HUDEP-2 (cell line): ENCODE results near the gene TMEM271.
"Not testable (repeated sequence)": the region's sequence is repeated elsewhere in the genome, so short reads cannot be mapped to it uniquely, and the experiment has no call there.

Source experiments
- DNase-seq, 76 experiments: peaks; one replicate each; lab custom pipeline; 2025; ENCODE audit not compliant: unreplicated experiment in 76 of 76; lab: John Stamatoyannopoulos, UW

Gene TMEM271

DNA sequence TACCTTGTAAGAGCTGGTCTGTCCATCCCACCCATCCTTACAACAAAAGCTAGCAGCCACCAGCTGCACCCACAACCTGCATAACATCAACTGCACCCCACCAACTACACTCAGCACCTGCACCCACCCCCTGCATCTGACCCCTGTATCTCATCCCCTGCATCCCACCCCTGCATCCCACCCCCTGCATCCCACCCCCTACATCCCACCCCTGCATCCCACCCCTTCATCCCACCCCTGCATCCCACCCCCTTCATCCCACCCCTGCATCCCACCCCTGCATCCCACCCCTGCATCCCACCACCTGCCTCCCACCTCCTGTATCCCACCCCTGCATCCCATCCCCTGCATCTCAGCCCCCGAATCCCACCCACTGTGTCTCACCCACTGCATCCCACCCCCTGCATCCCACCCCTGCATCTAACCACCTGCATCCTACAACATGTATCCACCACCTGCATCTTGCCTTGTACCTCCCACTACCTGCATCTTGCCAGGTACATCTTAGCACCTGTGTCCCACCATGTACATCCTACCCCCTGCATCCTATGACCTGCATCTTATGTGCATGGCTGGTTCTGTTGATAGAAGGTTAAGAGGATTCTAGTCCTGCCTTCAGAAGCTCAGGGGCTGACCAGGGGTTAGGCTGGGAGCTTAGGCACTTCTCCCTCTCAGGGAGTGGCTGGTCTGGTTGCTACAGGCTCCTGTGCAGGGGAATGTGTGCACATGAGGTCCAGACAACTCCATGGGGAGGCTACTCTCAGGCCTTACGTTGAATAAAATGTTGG lies 9.4 kb downstream of the TMEM271 start:
- no peak for DNase-seq

DNA sequence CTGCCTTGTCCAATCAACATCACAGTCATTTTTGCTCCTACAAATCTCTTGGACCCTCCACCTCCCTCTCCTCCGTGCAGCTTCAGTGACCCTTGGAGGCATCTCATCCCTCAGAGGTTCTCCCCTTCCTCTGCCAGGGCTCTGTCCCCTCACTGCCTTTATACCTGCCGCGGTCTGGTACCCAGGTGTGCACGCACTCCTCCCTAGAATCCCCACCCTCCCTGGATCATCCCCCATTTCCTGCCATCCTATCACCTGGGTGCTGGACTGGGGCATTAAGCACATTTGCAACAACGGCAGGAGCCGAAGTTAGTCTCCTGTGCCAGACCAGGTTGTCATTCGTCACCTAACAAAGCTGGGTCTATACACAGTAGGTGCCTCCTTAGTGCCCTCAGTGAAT lies 10.1 kb downstream of the TMEM271 start:
- DNase-seq: no peak

DNA sequence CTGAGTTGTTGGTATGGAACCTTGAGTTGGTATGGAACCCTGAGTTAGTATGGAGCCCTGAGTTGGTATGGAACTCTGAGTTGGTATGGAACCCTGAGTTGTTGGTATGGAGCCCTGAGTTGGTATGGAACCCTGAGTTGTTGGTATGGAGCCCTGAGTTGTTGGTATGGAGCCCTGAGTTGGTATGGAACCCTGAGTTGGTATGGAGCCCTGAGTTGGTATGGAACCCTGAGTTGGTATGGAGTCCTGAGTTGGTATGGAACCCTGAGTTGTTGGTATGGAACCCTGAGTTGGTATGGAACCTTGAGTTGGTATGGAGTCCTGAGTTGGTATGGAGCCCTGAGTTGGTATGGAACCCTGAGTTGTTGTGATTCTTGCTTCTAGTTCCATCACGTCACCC lies 10.5 kb downstream of the TMEM271 start:
- not testable (repeated sequence) for DNase-seq

GRCh38 chr4:562458-562857 lies 13.6 kb downstream of the TMEM271 start:
- not testable (repeated sequence) for DNase-seq

DNA sequence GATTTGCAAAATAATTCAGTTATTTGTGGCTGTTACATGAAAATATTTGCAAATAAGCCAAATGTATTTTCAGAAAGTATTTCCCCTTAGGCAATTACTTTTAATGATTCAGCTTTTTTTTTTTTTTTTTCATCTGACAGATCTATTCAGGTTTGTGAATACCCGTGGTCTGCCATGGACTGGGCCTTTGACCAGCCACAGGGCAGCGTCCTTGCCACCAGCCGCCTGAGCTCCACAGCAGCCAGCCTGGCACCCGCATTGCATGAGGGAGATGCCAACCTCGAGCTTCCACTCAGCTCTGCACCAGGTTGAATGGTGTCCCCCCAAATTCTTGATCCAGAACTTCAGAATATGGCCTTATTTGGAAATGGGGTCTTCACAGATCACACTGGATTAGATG lies 14.7 kb downstream of the TMEM271 start:
- no peak for DNase-seq

- no peak for DNase-seq
These were observed 15.3 kb downstream of the TMEM271 start for GRCh38 chr4:560731-561291.

DNA sequence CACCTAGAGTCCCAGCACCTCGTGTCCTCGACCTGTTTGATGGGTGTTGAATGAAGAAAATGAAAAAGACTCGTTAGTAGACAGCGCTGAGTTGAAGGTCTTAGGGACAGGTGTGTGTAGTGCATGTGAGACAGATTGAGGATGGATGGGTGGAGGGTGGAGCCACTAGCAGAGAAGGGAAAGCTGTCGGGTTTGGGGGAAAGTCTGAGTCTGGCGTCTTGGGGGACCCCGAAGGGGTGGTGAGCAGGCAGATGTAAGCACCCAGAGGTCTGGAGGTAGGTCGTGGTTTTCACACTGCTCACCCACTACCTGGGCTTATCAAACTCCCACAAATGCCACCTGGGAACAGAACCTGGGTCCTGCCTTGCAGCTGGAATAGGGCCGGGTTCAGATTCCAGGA lies 16.0 kb downstream of the TMEM271 start:
- DNase-seq: no peak

- no peak for DNase-seq
These were observed 20.4 kb downstream of the TMEM271 start for GRCh38 chr4:555566-556275.

- not testable (repeated sequence) for DNase-seq
These were observed 21.2 kb downstream of the TMEM271 start for GRCh38 chr4:554793-555320.

DNA sequence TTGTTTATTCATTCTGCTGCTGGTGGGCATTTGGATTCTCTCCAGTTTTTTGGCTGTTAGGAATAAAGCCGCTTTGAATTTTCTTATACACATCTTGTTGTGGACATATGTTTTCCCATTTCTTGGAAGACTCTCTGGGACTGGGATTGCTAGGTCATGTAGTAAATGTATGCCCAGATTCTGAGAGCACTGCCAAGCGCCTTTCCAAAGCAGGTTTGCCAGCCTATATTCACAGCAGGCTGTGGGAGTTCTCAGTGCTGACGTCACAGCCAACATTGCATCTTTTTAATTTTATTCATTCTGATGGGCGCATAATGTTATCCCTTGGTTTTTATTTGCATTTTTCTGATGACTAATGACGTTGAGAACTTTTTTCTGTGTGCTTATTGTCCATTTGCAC lies 24.1 kb downstream of the TMEM271 start:
- no peak for DNase-seq

- DNase-seq: not testable (repeated sequence)
These were observed 25.8 kb downstream of the TMEM271 start for GRCh38 chr4:550268-550667.

DNA sequence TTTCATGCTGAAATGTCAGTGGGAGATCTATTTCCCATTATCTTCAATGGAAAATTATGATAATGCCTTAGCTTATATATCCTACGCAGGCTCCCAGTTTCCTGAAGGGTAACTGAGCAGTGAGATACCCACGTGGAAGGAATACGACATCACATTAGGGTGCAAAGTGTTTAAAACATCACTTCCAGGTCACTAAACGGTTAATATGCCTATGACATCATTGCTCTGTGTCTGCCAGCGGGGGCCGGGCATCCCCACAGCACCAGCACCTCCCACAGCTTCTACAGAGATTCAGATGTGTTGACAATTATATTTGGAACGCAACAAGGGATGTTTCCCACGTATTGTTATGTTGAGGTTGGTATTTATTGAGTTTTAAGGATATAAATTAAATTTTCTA lies 27.1 kb downstream of the TMEM271 start:
- DNase-seq: no peak

- DNase-seq: no peak
These were observed 30.5 kb downstream of the TMEM271 start for GRCh38 chr4:545612-546011.

DNA sequence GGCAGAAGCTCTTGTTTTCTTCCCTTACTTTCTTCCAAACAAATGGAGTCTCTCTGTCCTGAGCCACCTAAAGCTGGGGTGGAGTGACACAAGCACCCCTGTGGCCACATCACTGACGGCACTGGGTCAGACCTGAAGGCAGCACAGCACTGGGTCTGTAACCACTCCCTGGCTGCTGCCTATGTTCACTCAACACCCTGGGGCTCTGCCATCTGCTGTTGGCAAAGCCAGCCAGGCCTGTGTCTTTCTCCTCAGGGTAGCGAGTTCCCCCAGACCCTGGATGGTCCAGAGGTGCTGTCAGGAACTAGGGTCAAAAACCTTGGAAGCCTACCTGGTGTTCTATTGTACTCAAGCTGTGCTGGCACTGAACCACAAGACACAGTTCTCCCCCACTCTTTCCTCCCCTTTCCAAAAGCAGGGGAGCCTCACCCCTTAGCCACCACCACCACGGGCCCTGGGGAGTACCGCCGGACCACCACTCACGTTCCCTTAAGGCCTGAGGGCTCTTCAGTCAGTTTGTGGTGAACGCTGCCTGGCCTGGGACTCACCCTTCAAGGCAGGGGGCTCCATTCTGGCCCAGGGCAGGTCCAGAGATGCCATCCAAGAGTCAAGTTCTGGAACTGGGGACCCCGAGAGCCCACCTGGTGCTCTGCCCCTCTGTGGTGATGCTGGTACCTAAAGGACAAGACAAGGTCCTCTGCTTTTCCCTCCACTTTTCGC lies 31.5 kb downstream of the TMEM271 start:
- DNase-seq: no peak

GRCh38 chr4:541271-541670 lies 34.8 kb downstream of the TMEM271 start:
- DNase-seq: no peak

GRCh38 chr4:538542-539142 lies 37.5 kb downstream of the TMEM271 start:
- no peak for DNase-seq

DNA sequence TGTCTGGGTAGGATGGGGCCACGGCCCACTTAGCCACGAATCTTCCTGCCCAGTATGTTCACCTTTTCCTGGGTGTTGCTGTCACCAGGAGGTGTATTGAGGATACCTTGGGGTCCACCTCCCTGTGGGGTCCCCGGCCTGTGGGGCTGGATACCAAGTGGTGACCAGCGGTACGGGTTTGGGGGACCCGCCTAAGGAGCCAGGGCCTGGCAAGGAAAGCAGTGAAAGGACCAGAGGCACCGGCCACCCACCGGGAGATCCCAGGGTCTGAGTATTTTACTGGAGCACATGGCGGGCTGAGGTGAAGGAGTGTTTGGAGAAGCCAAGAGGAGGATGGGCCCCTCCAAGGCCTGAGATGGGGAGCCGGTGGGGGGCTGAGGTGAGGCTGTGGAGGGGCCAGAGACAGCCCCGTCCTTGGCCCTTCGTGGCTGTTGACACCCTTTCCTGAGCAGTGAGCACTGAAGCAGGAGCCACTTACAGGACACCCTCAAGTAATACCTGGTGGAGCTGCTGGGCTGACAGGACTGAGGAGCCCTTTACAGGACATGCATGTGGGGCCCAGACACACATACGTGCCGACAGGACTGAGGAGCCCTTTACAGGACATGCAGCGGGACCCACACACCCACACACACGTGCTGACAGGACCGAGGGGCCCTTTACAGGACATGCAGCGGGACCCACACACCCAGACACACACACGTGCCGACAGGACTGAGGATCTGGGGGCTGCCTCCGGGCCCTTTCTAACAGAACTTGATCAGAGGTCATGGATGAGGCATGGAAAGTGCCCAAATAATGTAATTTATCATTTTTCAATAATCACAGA lies 38.4 kb downstream of the TMEM271 start:
- no peak for DNase-seq

- DNase-seq: no peak
These were observed 39.6 kb downstream of the TMEM271 start for GRCh38 chr4:536351-536972.

GRCh38 chr4:535924-536281 lies 40.2 kb downstream of the TMEM271 start:
- DNase-seq: no peak
